ENCODE results near the gene JAM3.
"Not testable (repeated sequence)": the region's sequence is repeated elsewhere in the genome, so short reads cannot be mapped to it uniquely, and the experiment has no call there.

Gene JAM3

GRCh38 chr11:134101282-134101681, 32.4 kb downstream of the JAM3 start:
- DNase-seq (ENCODE audit: low read depth in 2 of 2): no peak

GRCh38 chr11:134110252-134110815, 41.5 kb downstream of the JAM3 start:
- no peak for DNase-seq (ENCODE audit: low read depth in 2 of 2)

- not testable (repeated sequence) for DNase-seq (ENCODE audit: low read depth in 2 of 2)
Measured at GRCh38 chr11:134113787-134114186, 44.9 kb downstream of the JAM3 start.

DNA sequence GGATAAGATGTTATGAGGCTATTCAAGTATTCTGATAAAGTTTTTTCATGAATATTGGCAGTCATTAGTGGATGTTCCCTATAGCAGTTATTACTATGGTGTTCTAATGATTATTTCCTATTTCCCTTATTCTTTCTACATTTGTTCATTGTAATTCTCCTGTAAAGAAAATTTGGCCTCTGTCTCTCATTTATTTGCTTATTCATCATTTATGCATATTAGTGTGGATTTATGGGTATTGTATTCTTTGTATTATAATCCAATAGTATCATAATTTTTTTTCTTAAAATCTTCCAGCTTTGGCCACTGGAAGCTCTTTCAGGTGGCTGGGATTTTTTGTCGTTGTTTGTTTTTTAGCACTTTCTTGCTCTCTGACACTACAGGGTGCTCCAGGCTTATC, 47.3 kb downstream of the JAM3 start:
- no peak for DNase-seq (ENCODE audit: low read depth in 2 of 2)

DNA sequence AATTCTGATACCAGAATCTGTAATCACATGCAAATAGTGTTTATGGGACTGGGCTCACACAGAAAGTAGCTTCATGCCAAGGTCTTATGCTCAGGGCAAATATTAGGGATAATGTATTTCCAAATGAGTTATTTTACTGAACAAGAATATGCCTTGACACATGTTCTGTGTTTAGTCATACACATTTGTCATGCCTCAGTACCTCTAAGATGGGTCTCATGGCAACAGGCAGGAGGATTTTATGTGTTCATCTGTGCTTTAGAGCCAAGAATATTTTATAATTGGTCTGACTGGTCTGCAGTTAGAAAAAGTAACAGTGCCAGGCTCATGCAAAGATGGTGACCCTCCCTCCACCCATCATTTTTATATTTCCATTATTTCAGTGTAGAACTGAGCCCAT, 49.1 kb downstream of the JAM3 start:
- DNase-seq (ENCODE audit: low read depth in 2 of 2): no peak

DNA sequence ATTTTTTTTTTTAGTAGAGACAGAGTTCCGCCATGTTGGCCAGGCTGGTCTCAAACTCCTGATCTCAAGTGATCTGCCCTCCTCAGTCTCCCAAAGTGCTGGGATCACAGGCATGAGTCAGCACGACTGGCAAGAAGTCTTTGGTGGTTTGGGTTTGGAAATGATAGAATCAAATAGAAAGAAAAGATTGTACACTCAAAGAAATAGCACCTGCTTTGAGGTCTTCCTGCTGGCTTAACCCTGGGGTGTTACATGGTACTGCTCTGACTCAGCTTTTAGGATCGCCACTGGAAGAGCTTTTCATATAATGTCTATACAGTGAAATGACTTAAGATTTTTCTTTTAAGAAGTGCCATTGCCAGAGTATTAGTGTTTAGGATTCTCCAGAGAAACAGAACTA, 50.2 kb downstream of the JAM3 start:
- DNase-seq (ENCODE audit: low read depth in 2 of 2): no peak

- no peak for DNase-seq (ENCODE audit: low read depth in 2 of 2)
Measured at GRCh38 chr11:134120143-134120850, 51.4 kb downstream of the JAM3 start.

DNA sequence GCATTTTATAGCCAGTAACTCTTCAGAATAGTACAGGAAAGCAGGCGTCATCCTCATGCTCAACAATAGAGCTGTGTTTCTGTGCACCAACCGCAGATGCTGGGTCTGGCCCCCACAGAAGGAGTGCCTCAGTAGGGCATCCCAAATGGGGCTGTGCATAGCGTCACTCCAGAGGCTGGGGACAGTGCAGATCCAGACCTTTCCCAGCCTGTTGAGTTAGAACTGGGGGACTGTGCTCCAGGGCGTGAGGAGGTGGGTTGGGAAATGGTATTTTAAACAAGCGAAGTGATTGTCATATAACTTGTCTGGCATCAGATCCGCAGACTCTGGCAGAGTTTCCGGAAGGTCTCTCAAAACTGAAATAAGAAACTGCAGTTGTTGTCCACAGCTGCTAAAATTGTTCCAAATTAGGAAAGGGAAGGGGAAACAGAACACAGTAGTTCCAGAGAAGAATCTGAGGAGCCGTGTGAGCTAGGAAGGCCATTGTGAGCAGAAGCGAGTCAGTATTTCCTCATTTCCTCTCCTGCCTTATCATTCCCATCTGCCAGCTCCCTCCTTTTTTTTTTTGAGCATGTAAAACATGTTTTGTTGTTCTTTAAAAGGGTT, 52.2 kb downstream of the JAM3 start:
- no peak for DNase-seq (ENCODE audit: low read depth in 2 of 2)

- no peak for DNase-seq (ENCODE audit: low read depth in 2 of 2)
Measured at GRCh38 chr11:134124660-134125451, 56.0 kb downstream of the JAM3 start.

DNA sequence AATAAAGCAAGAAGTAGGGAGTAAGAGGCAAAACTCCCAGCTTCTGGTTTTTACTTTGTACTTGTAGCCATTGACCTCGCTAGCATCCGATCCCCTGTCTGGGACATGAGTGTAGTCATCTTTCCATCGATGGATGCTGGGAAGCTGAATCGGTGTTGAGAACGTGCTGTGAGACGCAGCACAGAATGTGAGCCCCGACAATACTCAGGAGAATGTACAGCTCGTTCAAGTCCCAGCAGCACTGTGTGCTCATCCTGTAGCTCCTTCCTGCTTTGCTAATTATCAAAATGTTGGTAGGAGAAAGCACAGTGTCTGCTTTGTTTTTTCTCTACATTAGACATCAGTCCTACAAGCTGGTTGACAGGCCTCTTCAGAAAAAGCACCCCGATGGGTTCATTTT, 56.6 kb downstream of the JAM3 start:
- DNase-seq (ENCODE audit: low read depth in 2 of 2): no peak

DNA sequence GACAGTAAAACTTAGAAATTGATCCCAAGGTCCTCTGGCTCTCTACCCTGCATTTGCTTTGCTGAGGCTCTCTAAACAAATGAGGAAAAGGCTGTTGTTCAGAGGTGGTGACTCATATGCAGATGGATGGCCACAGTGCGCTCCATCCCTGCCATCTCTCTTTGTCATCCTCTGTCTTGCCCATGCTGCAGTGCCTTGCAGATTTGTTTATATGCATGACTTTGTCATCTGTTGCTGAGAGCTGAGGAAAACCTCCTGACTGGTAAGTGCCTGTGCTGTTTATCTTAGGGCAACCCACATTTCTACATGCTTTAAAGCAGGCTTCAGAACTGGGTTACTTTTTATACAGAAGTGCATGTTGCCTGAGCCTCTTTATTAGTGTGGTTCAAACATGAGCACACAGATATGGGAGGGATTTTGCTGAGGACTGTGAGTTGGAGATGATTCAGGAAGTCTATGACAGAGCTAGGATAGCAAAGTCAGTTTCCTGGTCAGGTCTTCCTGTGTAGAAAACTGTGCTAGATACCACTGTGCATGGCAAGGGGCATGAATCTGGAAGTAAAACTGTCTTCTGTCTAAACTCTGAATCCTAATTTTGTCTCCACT, 57.4 kb downstream of the JAM3 start:
- no peak for DNase-seq (ENCODE audit: low read depth in 2 of 2)

DNA sequence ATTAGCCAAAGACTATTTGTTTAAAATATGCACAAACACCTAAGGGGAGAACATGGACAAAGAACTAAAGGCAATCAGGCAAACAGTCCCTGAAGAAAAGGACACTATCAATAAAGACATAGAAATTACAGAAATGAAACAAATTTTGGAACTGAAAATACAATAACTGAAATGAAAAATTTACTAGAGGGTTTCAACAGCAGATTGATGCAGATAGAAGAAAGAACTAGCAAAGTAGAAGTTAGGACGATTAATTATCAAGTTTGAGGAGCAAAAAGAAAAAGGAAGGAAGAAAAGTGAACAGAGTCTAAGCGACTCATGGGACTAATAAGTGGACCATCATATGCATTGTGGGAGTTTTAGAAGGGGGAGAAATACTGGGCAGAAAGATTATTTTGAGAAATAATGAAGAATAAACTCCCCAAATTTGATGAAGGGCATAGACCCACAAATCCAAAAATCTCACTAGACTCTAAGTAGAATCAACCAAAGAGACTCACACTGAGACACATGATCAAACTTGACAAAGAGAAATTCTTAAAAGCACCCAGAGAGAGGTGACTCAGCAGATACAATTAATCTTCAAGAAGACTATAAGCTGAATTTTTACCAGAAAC, 62.9 kb downstream of the JAM3 start:
- DNase-seq (ENCODE audit: low read depth in 2 of 2): no peak

GRCh38 chr11:134132808-134133207, 63.9 kb downstream of the JAM3 start:
- DNase-seq (ENCODE audit: low read depth in 2 of 2): no peak

DNA sequence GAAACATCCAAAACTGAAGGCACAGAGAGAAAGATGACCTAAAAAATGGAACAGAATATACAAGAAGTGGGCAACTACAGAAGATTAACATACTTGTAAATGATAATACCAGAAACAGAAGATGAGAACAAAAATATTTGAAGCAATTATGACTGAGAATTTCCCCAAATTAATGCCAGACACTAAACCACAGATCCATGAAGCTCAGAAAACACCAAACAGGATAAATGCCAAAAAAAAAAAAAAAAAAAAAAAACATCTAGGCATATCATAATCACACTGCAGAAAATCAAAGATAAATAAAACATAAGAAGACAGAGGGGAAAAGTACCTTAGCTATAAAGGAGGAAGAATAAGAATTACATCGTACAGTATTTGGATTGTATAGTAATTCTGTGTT, 65.3 kb downstream of the JAM3 start:
- no peak for DNase-seq (ENCODE audit: low read depth in 2 of 2)

DNA sequence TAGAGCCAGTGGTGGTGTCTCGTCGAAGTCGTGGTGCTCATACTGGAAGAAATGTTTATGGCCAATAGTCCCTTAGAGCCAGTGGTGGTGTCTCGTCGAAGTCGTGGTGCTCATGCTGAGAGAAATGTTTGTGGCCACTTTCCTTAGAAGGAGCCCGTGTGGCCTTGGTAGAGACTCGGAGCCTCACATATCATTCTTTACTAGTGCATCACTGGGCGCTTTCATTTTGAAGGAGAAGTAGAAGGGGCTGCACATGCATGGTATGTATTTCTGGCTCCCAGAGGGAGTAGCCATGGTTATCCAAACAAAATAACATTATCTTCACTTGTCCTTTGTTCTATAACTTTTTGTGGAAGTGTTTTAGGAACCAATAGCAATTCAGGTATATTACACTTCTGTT, 69.5 kb downstream of the JAM3 start:
- no peak for DNase-seq (ENCODE audit: low read depth in 2 of 2)

GRCh38 chr11:134139303-134139872, 70.5 kb downstream of the JAM3 start:
- DNase-seq (ENCODE audit: low read depth in 2 of 2): no peak

- peak; percentile 12 to 13 for DNase-seq (ENCODE audit: low read depth in 2 of 2)
Measured at GRCh38 chr11:134139873-134140331, 71.0 kb downstream of the JAM3 start.

DNA sequence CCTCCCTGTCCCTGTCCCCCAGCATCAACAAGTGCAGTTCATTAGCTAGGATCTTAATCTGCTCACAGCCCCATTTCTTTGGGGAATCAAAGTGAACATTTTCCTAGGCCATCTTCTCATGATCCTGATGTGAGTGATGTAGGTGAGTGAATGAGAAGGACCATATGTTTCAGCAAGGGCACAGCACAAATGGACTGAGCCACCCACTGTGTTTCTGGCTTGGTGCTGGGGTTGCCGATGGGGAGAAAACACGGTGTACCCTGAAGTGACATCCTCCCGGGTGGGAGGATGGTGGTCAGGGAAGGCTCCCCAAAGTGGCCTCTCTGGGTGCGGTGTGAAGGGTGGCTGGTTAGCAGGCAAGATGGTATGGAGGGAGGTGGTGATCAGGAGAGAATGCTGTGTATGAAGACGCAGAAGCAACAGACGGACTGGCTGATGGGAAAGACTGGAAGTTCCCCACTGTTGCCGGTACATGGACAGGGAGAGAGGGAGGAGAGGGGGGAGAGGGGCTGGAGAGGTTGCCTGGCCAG, 72.2 kb downstream of the JAM3 start:
- DNase-seq (ENCODE audit: low read depth in 2 of 2): no peak

GRCh38 chr11:134142536-134142935, 73.7 kb downstream of the JAM3 start:
- DNase-seq (ENCODE audit: low read depth in 2 of 2): no peak

DNA sequence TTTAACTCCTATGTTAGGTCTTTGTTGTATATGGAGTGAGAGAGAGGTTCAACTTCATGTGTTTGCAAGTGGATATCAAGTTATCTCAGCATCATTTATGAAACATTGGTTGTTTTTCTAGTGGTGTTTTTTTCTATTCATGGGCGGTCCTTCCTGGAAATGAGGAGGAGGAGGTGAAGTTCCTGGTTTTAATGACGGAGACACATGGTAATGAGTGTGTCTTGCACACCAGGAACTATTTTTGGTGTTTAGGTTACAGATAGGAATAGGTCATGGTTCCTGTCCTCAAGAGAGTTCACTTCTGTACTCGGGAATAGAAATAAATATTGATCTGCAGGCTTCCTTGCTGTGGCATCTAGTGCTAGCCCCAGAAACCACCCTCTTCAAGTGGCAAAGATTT, 74.9 kb downstream of the JAM3 start:
- DNase-seq (ENCODE audit: low read depth in 2 of 2): no peak

DNA sequence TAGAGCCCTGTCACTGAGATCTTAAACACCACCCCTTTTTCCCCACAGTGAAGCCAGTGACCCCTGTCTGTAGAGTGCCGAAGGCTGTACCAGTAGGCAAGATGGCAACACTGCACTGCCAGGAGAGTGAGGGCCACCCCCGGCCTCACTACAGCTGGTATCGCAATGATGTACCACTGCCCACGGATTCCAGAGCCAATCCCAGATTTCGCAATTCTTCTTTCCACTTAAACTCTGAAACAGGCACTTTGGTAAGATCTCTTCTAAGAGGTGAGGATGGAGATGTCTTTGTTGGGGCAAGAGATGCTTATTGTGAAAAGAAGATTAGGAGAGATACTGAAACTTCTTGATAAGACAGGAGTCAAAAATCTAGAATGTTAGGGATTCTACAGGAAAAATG, 75.9 kb downstream of the JAM3 start:
- no peak for DNase-seq (ENCODE audit: low read depth in 2 of 2)
